ENCODE measurements around the gene KSR1. TPM values are rescaled to one million over a fixed set of nuclear protein-coding genes. Genes with fewer than 3 reads are reported as not detected.

Gene KSR1
- total and polyA plus RNA-seq, 2 experiments from 2014 or later = 7.8 to 53.2 TPM

GRCh38 chr17:27540318-27541101, 84.3 kb downstream of the KSR1 start:
- peaks cover 5% of the 10 kb centered on the region for H4K20me1 ChIP-seq (replicated peaks; ENCODE audit: insufficient read depth)
- Mint-ChIP-seq H3K27ac (no peak overlapping the region), H3K4me3 (no peak overlapping the region), H3K27me3 (ENCODE audit: insufficient read depth, low read depth, poor library complexity) (peaks cover 2% of the 10 kb centered on the region), H3K4me1 (peaks cover 22% of the 10 kb centered on the region), H3K9me3 (no peaks in the 10 kb centered on the region), H3K36me3 (ENCODE audit: low read depth) (no peaks in the 10 kb centered on the region)
- H3K9me2 ChIP-seq (ENCODE audit: insufficient read depth) = no peaks in the 10 kb centered on the region
- peaks cover 91% of the 10 kb centered on the region for H3K79me2 ChIP-seq (replicated peaks; ENCODE audit: insufficient read depth)
- H3F3A ChIP-seq (replicated peaks; ENCODE audit: low read depth) = no peaks in the 10 kb centered on the region
- ATAC-seq (peak; percentile 24; the same call in 2 of the 3 replicates), DNase-seq (ENCODE audit: low spot score) (no peak)
- no peak overlapping the region for H3K27ac ChIP-seq (ENCODE audit: low read depth)
- H3K4me1 ChIP-seq (ENCODE audit: insufficient read depth) = peaks cover 5% of the 10 kb centered on the region; the same call in 1 of the 2 replicates
- no peaks in the 10 kb centered on the region for H3K36me3 ChIP-seq (ENCODE audit: insufficient read depth)
- TF ChIP-seq STAT1 (IDR thresholded peaks at IDR 0.05; ENCODE audit: unreplicated experiment) = no peak
- TF ChIP-seq POLR2AphosphoS5 (IDR thresholded peaks at IDR 0.05; ENCODE audit: low read depth) = no peak
- TF ChIP-seq NANOG (IDR thresholded peaks at IDR 0.05; ENCODE audit: borderline replicate concordance) = no peak
- TF ChIP-seq, protein P1, sequence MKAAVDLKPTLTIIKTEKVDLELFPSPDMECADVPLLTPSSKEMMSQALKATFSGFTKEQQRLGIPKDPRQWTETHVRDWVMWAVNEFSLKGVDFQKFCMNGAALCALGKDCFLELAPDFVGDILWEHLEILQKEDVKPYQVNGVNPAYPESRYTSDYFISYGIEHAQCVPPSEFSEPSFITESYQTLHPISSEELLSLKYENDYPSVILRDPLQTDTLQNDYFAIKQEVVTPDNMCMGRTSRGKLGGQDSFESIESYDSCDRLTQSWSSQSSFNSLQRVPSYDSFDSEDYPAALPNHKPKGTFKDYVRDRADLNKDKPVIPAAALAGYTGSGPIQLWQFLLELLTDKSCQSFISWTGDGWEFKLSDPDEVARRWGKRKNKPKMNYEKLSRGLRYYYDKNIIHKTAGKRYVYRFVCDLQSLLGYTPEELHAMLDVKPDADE (IDR thresholded peaks at IDR 0.05) = no peak
- TF ChIP-seq JUNB (IDR thresholded peaks at IDR 0.05; ENCODE audit: unreplicated experiment) = no peak
- TF ChIP-seq, protein P2, sequence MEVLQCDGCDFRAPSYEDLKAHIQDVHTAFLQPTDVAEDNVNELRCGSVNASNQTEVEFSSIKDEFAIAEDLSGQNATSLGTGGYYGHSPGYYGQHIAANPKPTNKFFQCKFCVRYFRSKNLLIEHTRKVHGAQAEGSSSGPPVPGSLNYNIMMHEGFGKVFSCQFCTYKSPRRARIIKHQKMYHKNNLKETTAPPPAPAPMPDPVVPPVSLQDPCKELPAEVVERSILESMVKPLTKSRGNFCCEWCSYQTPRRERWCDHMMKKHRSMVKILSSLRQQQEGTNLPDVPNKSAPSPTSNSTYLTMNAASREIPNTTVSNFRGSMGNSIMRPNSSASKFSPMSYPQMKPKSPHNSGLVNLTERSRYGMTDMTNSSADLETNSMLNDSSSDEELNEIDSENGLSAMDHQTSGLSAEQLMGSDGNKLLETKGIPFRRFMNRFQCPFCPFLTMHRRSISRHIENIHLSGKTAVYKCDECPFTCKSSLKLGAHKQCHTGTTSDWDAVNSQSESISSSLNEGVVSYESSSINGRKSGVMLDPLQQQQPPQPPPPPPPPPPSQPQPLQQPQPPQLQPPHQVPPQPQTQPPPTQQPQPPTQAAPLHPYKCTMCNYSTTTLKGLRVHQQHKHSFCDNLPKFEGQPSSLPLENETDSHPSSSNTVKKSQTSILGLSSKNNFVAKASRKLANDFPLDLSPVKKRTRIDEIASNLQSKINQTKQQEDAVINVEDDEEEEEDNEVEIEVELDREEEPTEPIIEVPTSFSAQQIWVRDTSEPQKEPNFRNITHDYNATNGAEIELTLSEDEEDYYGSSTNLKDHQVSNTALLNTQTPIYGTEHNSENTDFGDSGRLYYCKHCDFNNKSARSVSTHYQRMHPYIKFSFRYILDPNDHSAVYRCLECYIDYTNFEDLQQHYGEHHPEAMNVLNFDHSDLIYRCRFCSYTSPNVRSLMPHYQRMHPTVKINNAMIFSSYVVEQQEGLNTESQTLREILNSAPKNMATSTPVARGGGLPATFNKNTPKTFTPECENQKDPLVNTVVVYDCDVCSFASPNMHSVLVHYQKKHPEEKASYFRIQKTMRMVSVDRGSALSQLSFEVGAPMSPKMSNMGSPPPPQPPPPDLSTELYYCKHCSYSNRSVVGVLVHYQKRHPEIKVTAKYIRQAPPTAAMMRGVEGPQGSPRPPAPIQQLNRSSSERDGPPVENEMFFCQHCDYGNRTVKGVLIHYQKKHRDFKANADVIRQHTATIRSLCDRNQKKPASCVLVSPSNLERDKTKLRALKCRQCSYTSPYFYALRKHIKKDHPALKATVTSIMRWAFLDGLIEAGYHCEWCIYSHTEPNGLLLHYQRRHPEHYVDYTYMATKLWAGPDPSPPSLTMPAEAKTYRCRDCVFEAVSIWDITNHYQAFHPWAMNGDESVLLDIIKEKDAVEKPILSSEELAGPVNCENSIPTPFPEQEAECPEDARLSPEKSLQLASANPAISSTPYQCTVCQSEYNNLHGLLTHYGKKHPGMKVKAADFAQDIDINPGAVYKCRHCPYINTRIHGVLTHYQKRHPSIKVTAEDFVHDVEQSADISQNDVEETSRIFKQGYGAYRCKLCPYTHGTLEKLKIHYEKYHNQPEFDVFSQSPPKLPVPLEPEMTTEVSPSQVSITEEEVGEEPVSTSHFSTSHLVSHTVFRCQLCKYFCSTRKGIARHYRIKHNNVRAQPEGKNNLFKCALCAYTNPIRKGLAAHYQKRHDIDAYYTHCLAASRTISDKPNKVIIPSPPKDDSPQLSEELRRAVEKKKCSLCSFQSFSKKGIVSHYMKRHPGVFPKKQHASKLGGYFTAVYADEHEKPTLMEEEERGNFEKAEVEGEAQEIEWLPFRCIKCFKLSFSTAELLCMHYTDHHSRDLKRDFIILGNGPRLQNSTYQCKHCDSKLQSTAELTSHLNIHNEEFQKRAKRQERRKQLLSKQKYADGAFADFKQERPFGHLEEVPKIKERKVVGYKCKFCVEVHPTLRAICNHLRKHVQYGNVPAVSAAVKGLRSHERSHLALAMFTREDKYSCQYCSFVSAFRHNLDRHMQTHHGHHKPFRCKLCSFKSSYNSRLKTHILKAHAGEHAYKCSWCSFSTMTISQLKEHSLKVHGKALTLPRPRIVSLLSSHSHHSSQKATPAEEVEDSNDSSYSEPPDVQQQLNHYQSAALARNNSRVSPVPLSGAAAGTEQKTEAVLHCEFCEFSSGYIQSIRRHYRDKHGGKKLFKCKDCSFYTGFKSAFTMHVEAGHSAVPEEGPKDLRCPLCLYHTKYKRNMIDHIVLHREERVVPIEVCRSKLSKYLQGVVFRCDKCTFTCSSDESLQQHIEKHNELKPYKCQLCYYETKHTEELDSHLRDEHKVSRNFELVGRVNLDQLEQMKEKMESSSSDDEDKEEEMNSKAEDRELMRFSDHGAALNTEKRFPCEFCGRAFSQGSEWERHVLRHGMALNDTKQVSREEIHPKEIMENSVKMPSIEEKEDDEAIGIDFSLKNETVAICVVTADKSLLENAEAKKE (CRISPR knock-in tag; IDR thresholded peaks at IDR 0.05) = no peak
- TF ChIP-seq, protein P3, sequence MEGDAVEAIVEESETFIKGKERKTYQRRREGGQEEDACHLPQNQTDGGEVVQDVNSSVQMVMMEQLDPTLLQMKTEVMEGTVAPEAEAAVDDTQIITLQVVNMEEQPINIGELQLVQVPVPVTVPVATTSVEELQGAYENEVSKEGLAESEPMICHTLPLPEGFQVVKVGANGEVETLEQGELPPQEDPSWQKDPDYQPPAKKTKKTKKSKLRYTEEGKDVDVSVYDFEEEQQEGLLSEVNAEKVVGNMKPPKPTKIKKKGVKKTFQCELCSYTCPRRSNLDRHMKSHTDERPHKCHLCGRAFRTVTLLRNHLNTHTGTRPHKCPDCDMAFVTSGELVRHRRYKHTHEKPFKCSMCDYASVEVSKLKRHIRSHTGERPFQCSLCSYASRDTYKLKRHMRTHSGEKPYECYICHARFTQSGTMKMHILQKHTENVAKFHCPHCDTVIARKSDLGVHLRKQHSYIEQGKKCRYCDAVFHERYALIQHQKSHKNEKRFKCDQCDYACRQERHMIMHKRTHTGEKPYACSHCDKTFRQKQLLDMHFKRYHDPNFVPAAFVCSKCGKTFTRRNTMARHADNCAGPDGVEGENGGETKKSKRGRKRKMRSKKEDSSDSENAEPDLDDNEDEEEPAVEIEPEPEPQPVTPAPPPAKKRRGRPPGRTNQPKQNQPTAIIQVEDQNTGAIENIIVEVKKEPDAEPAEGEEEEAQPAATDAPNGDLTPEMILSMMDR (conservative IDR thresholded peaks at IDR 0.05; ENCODE audit: low read depth in 2 of 2) = no peak
- TF ChIP-seq REST (IDR thresholded peaks at IDR 0.05; ENCODE audit: unreplicated experiment) = no peak
- no peak for TF ChIP-seq ZNF331 (CRISPR knock-in tag; IDR thresholded peaks at IDR 0.05; ENCODE audit: low read depth)
- TF ChIP-seq CREB1 (CRISPR knock-in tag; IDR thresholded peaks at IDR 0.05; ENCODE audit: low read depth) = no peak
- no peak for TF ChIP-seq EZH2 (IDR thresholded peaks at IDR 0.05; ENCODE audit: low read depth, unreplicated experiment)
- no peak for TF ChIP-seq ZNF114 (CRISPR knock-in tag; IDR thresholded peaks at IDR 0.05)
- TF ChIP-seq EZH2phosphoT487 (IDR thresholded peaks at IDR 0.05; ENCODE audit: unreplicated experiment) = no peak
- H3K4me3 ChIP-seq = no peak overlapping the region
- no peak overlapping the region for H2AFZ ChIP-seq
- H3K27me3 ChIP-seq (ENCODE audit: insufficient read depth) = no peaks in the 10 kb centered on the region
- H3K4me2 ChIP-seq = no peak overlapping the region
